Testis (tissue), 3 donors: ENCODE data around the gene JCAD. TPM values are rescaled to one million over a fixed set of nuclear protein-coding genes. Genes with fewer than 3 reads are reported as not detected.

Source experiments
- DNase-seq: peaks from one replicate; pipeline ENCODE4 v3.0.0-alpha.2; 2019
- H3K27ac ChIP-seq, 2 donors: fragments of 200-600 bp; sonication (generic); one replicate each; pipeline ENCODE4 v1.5.1; 2019
- H3K27me3 ChIP-seq: fragments of 200-600 bp; sonication (generic); one replicate; pipeline ENCODE4 v1.5.1; 2019
- H3K36me3 ChIP-seq: fragments of 200-600 bp; sonication (generic); one replicate; pipeline ENCODE4 v1.5.1; 2017; ENCODE audit warnings: low read depth; ENCODE audit errors: missing control alignments
- H3K4me1 ChIP-seq: fragments of 200-600 bp; sonication (generic); one replicate; pipeline ENCODE4 v1.5.1; 2019
- H3K4me3 ChIP-seq, 2 donors: fragments of 200-600 bp; sonication (generic); one replicate each; pipeline ENCODE4 v1.5.1; 2017 to 2019
- H3K9me3 ChIP-seq: fragments of 200-600 bp; sonication (generic); one replicate; pipeline ENCODE4 v1.5.1; 2017
- CTCF ChIP-seq, 3 experiments: fragments of 450-650 bp in 2 of 3; fragments of 200-600 bp in 1 of 3; sonication (generic) in 1 of 3; IDR thresholded peaks; one replicate each; pipeline ENCODE4 v1.5.1; 2016 to 2019; ENCODE audit warnings: antibody characterized with exemption in 3 of 3, mild to moderate bottlenecking in 2 of 3, moderate library complexity in 1 of 3
- POLR2A ChIP-seq: fragments of 450-650 bp; IDR thresholded peaks from one replicate; pipeline ENCODE4 v1.6.1; 2017; ENCODE audit warnings: antibody characterized with exemption, mild to moderate bottlenecking, moderate library complexity
- WGBS, 2 donors: methylation state at CpG; one replicate each; pipeline ENCODE4 v1.1.5; 2018; 5-methylcytosine and 5-hydroxymethylcytosine counted together
- intact Hi-C: fragments of 100-400 bp; cut with DNase I; formaldehyde crosslinking; loops from one replicate; pipeline ENCODE4 v1.15.1; 2023; ENCODE audit warnings: low total_unique reads
- polyA plus RNA-seq: library from polyadenylated mRNA; stranded (reverse); fragments of 350-450 nt; fragmentation: Illumina TruSeq; extraction: RNeasy Lipid Tissue Mini Kit (QIAGEN cat#74804); gene quantifications from one replicate; pipeline ENCODE4 v1.2.3, GENCODE V29; 2014; ENCODE audit warnings: low read depth, low replicate concordance; ENCODE audit not compliant: insufficient read depth
- total RNA-seq, 2 donors: library from RNA; depleted of rRNA; stranded (reverse); fragments of >200 nt; gene quantifications; one replicate each; pipeline ENCODE4 v1.2.3, GENCODE V29; 2016

The JCAD gene
- total and polyA plus RNA-seq, 3 donors from 2014 or later, result 57.4 to 133 (median 109) TPM

- H3K9me3 ChIP-seq, result no peaks in the 10 kb centered on the region
- no peak for TF ChIP-seq POLR2A
- TF ChIP-seq CTCF (IDR thresholded peaks at IDR 0.05), result no peak
- H3K4me1 ChIP-seq, result peaks cover 11% of the 10 kb centered on the region
- no peaks in the 10 kb centered on the region for H3K27me3 ChIP-seq
- H3K36me3 ChIP-seq, result no peaks in the 10 kb centered on the region
- intact Hi-C loops, result no loop called here
- H3K4me3 ChIP-seq, result no peak overlapping the region
- DNase-seq, result no peak
- H3K27ac ChIP-seq, result no peak overlapping the region
These were observed 15.5 kb upstream of the JCAD start for GRCh38 chr10:30074933-30075332.

GRCh38 chr10:30074090-30074489, 14.7 kb upstream of the JCAD start:
- no peaks in the 10 kb centered on the region for H3K36me3 ChIP-seq
- H3K4me3 ChIP-seq, result no peak overlapping the region
- H3K27ac ChIP-seq, result no peak overlapping the region
- H3K9me3 ChIP-seq, result no peaks in the 10 kb centered on the region
- intact Hi-C loops, result no loop called here
- TF ChIP-seq POLR2A, result no peak
- no peak for TF ChIP-seq CTCF (IDR thresholded peaks at IDR 0.05)
- H3K4me1 ChIP-seq, result peaks cover 16% of the 10 kb centered on the region
- H3K27me3 ChIP-seq, result no peaks in the 10 kb centered on the region
- DNase-seq, result no peak
- 85 to 90% methylated on average over 2 of the region's 2 CpGs for WGBS, 2 donors

- Histone ChIP-seq H3K27ac (no peak overlapping the region), H3K9me3 (no peaks in the 10 kb centered on the region), H3K27me3 (no peaks in the 10 kb centered on the region), H3K4me1 (peaks cover 20% of the 10 kb centered on the region), H3K36me3 (no peaks in the 10 kb centered on the region), H3K4me3 (no peak overlapping the region)
- intact Hi-C loops, result no loop called here
- TF ChIP-seq POLR2A (no peak), CTCF (IDR thresholded peaks at IDR 0.05) (no peak)
- WGBS, 2 donors, result 81% methylated on average over 4 of the region's 4 CpGs
- no peak for DNase-seq
These were observed 14.3 kb upstream of the JCAD start for GRCh38 chr10:30073767-30074060.

- WGBS, 2 donors, result 90 to 95% methylated on average over 6 of the region's 6 CpGs
- peaks cover 21% of the 10 kb centered on the region for H3K4me1 ChIP-seq
- no peak for TF ChIP-seq POLR2A
- no peak for TF ChIP-seq CTCF (IDR thresholded peaks at IDR 0.05)
These were observed 13.8 kb upstream of the JCAD start for GRCh38 chr10:30073045-30073766.

GRCh38 chr10:30072068-30072467, 12.7 kb upstream of the JCAD start:
- DNase-seq, result no peak
- Histone ChIP-seq H3K36me3 (no peaks in the 10 kb centered on the region), H3K27me3 (no peaks in the 10 kb centered on the region), H3K27ac (no peak overlapping the region), H3K4me3 (no peak overlapping the region), H3K9me3 (no peaks in the 10 kb centered on the region), H3K4me1 (peaks cover 21% of the 10 kb centered on the region)
- TF ChIP-seq POLR2A, result no peak
- TF ChIP-seq CTCF (IDR thresholded peaks at IDR 0.05), result no peak
- intact Hi-C loops, result no loop called here

More at GRCh38 chr10:30073045-30073766, 13.8 kb upstream of the JCAD start:
- Histone ChIP-seq H3K27me3 (no peaks in the 10 kb centered on the region), H3K9me3 (no peaks in the 10 kb centered on the region), H3K4me3 (no peak overlapping the region), H3K27ac (no peak overlapping the region), H3K36me3 (no peaks in the 10 kb centered on the region)
- no peak for DNase-seq
- intact Hi-C loops, result no loop called here
